ENCODE results near the gene HINT2.

HINT2 gene

DNA sequence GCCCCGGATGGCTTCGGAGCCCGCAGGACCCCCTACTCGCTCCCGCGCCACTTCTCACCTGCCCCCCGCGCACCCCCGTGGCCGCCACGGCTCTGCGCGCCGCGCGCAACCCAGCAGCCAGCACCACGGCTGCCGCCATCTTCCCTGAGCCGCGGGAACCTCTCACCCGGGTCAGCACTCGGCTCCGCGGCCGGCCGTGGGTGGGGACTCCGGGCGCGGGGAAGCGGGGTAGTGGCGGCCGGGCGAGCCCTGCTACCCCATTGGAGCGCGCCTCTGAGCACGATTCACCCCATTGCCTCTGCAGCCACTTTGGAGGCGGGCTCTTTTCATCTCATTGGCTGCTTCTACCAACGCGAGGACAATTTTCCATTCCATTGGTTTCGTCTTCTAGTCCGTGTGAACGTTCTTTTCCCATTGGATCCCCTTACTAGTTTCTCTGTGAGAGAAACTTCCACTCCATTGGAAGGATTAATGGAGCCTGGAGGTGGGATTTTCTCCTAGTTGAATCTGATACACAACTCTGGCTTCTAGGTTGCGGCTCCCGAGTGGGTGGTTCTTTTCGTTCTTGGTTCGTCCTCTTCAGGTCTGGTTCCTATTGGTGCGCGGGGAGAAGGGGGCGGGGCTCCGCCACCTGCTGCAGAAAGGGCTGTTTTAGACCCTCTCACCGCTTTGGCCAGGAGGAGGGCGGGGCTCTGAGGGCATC, at the start of gene HINT2:
TSS of gene HINT2 (minus strand) at position 202 of the 703 bp plus-strand sequence. CDS start at position 139, 63 bp downstream.
- peak; percentile 96 to 97 for DNase-seq

DNA sequence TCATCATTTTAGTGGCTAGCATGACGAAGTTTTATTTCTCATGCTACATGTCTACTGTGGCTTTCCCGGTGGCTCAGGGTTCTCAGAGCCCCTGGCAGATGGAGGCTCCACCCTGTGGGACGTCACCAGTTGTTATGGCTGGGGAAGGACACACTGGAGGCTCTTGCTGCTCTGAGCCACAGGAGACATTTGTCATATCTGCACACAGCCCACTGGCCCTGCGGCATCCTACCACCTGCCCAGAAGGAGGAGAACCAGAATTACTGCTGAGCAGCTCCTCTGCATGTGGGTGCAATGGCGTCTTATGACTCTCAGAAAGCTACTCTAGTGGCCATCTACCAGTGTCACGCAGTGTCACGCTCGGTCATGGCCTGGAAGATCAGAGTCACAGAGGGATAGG, 48.7 kb upstream of the HINT2 start:
- no peak for DNase-seq

DNA sequence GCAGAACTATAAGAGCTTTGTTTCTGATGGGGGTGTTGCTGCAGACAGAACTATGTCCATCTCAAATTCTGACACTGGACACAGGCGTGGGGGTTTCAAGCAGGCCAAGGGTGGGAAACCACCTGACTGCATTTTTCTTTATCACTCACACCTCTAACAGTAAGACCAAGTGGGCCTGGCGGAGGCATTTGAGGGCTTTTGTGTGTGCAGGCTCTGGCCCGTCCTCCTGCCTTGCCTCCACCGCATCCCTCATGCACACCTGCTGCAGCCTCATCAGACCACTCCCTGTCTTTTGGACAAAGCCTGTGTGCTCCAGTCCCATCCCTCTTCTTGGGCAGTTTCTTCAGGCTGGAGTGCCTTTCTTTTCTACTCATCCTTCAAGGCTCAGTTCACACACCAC, 47.5 kb upstream of the HINT2 start:
- no peak for DNase-seq

DNA sequence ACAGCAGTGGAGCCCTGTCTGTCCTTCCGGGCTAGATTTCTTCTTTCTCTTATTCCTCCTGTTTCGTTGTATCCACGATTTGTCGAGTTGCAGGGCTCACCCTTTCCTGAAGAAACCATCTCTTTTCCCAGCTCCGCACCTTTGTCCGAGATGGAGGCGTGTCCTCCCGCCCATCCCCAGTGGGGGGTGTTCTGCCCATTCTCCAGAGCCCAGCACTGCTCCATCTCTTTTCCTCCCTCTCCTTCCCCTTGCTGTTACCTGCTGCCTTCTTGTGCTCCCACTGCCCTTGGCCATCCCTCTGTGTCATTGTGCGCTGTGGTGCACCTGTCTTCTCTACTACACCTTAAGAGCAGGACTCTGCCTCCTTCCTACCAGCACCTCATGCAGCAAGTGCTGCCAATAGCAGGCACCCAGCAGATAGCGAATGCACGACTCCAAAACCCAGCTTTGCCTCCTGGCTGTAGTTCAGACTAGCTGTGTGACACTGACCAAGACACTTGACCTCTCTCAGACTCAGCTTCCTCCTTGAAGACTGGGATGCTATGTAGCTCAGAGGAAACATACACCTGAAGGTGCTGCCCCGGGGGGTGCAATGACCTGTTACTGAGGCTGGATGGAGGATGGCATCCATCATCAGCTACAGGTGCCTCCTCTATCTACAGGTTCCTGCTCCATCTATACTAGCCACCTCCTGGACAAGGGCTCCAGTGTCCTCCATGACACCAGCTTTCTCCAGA, 46.5 kb upstream of the HINT2 start:
- DNase-seq, result no peak

DNA sequence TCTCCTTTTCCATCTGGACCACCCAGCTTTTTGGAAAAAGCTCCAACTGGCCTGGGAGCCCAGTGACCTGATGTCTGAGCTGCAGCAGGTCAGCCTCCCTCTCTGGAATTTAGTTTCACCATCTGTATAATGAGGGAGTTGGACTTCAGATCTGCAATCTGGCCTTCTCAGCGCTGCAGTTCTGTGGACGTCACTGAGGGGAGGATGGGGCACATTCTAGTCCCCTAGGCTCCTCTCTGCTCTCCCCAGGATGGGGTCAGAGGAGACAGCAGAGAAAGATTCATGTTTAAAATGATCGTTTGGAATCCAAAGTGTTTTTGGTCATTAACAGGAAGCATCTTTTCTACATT, 45.1 kb upstream of the HINT2 start:
- DNase-seq, result no peak

DNA sequence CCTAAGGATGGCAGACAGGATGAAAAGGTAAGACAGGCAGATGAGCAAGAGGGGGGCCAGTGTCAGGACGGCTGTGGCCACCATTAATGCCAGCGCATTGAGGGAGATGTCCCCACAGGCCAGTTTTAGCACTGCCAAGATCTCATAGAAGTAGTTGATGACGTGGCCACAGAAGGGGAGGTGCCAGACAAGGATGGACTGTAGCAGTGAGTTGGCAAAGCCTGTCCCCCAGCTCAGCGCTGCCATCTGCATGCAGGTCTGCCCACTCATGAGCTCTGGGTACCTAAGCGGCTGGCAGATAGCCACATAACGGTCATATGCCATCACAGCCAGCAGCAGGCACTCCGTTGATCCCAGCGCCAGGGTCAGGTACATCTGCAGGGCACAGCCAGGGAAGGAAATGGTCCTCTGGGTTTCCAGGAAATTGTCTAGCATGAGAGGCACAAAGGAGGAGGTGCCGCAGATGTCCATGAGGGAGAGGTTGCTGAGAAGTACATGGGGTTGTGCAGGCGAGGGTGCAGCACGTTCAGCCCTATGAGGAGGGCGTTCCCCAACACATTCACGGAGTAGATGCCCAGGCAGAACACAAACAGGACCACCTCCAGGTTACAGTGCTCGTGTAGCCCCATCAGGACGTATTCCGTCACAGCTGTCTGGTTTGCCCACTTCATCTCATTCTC, 44.6 kb upstream of the HINT2 start:
- no peak for DNase-seq

DNA sequence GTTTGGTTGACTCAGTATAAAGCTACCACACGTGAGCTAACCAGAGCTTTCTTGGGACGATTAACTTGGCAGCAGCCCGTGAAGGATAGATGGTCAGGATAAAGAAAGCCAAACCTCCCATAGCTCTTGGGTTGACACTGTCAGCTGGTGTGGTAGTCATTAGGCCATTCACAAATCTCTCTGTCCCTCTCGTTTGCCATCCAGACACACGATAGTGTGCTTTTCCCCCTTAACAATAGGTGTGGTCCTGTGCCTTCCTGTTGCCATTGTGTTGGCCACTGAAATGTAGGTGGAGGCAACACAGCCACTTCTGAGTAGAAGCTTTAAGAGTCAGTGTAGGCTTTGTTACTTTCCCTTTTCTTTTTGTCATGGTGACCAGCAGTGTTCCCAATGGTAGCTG, 43.6 kb upstream of the HINT2 start:
- DNase-seq, result no peak

DNA sequence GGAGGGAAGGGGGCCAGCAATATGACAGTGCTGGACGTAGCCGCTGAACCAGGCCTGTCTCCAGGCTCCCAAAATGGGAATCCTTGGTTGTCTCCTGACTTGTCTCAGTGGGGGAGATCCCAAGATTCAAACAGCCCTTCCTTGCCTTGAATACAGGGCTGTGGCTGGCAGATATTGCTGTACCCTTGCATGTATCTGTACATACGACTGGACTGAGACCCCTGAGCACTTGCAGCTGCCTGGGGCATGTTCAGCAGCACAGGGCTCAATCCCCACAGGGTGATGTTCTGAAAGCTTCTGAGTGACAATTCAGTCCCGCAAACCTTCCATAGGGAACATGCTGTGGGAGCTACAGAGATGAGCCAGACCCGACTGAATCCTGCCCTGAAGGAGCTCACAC, 42.0 kb upstream of the HINT2 start:
- no peak for DNase-seq

DNA sequence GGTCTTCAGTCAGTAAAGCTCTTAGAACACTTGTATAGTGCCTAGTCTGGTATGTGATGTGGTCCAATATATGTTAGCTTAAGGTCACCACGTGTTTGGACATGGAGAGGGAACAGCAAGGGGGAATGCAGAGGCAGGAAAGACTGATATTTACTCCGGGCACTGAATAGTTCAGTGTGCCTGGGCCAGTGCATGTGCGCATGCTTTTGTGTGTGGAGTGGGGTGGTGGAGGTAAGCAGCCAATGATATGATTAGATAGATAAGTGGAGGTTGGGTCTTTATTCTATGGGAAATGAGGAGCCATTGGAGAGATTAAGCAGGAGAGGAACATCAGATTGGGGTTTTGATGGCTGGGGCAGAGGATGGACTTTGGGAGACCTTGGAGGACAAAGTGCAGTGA, 41.4 kb upstream of the HINT2 start:
- DNase-seq, result no peak

DNA sequence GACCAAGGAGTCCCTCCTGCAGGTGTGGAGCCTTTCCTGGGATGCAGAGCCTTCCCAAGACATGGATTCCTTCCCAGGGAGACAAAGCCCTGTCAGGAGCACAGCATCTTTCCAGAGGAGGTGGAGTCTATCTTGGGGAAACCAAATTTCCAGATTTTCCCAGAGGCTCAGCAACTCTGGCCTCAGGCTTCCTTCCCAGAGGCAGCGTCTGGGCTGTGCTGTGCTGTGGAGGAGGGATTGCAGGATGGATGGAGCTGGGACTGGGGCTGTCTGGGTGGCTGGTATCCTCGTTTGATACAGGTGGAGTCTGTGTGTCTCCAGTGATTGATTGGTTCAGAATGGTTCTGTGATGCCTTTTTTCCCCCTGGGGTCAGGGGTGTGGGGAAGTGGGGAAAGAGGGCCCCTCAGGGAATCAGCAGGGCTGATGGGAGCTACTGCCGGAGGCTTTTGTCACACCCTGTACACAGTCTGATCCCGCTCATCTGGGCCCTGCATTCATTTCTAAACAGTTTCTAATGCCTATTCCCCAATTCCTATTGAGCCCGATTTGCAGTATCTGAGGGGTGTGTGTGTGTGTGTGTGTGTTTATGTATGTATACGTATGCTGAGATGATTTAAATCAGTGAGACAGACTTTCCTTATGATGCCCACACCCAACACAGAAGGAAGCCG, 39.4 kb upstream of the HINT2 start:
- no peak for DNase-seq

DNA sequence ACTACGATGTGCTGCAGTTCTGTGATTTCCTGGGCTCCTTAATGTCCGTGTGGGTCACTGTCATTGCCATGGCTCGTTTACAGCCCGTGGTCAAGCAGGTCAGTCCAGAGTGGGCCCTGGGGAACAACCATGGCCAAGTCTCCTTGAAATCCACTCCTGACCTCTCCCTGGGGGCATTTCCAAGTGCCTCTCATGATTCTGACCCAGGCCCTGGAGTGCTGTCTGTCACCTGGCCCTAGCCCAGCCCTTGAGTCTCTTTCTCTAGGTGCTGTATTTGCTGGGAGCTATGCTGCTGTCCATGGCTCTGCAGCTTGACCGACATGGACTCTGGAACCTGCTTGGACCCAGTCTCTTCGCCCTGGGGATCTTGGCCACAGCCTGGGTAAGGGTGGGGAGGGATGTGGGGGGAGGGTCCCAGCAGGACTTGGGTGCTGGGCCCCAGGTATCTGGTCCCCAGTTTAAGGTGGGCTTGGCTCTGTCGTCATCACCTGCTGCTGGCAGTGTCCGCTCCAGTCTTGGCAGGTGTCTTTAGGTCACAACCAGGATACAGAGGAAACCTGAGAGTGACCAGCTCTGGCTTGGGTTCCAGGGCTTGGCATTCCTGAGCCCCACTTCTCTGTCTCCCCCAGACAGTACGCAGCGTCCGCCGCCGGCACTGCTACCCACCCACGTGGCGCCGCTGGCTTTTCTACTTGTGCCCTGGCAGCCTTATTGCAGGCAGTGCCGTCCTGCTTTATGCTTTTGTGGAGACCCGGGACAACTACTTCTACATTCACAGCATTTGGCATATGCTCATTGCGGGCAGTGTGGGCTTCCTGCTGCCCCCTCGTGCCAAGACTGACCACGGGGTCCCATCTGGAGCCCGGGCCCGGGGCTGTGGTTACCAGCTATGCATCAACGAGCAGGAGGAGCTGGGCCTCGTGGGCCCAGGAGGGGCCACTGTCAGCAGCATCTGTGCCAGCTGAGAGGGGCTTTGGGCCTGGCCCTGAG, 38.3 kb upstream of the HINT2 start:
- no peak for DNase-seq

DNA sequence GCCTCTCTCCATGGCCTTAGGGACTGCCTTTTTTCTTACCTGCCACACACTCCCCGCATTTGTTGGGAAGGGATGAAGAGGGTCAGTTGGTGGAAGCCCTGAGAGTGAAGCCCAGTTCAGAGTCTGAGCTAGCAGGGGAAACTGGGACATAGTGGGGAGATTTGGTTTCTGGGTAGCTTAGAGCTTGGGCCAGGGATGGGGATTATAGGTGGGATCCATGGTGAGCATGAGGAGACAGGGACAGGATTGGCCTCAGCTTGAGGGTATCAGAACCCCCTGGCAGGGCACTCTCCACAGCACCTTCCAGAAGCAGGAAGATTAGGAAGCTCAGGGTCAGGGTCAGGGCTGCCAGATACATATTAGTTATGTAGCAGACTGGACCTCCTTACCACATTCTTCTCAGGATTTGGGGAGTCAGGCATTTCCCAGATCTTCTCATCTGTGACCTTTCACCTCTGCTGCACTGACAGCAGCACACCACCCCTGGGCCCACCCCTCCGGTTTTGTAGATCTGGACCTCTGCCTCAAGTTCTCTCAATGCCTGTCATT, 37.5 kb upstream of the HINT2 start:
- no peak for DNase-seq

DNA sequence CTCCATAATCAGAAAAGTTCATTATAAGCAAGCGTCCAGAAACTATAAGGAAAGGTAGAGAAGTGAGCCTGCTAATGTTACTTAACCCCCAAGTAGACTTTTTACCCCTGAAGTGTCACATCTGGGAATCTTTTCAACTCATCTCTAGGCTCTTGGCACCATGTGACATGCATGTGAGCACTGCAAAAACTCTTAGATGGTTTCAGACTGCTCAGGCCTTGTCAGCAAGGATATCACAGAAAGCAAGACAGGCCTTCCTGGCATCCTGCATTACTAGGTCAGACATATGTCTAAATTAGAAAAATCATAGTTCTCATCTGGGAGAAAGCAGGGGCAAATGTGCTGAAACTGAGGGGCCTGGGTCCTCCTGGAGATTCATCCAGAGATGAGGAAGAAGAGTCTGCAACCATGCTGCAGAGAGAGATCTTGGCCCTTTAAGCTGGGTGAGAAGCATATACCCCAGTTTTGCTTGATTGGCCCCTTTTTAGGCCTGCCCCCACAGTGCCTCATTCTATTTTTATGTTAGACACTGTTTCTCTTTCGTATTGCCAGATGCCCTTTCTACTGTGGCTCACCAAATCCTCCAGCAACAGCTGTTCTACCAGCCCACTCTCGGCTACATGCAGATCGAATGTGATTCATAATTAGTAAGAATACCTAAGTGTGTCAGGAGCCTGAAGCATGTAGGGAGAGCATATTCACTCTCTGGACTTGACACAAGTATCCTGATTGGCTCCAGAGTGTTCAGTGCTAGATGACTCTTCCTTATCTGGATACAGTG, 33.1 kb upstream of the HINT2 start:
- DNase-seq, result no peak

DNA sequence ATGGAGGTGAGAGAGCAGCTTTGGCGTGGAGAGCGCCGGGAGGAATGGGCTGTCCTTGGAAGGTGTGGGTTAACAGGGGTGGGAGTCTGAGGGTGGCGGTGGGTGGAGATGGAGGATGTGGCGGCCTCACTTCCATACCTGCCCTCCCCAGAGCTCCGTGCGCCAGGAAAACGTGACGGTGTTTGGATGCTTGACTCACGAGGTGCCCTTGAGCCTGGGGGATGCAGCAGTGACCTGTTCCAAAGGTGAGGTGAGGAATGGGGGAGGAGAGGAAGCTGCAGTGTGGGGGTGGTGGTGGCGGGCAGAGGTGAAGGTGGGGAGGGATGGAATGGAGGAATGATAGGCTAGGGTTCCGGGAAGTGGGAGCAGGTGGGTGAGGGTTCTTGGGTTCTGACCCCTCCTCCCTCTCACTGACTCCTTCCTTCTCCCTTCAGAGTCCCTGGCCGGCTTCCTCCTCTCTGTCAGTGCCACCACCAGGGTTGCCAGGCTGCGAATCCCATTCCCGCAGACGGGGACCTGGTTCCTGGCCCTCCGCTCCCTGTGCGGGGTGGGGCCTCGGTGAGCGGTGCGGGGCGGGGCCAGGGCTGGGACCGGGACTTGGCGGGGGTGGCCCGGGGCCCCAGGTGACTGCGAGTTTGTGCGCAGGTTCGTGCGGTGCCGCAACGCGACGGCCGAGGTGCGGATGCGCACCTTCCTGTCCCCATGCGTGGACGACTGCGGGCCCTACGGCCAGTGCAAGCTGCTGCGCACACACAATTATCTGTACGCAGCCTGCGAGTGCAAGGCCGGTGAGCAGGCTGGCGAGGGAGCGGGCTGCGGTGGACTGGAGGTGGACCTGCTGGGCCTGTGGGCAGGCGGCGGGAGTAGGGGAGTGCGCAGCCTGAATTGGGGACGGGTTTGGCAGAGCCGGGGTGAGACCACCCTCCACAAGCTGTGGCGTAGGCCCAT, 31.3 kb upstream of the HINT2 start:
- no peak for DNase-seq

DNA sequence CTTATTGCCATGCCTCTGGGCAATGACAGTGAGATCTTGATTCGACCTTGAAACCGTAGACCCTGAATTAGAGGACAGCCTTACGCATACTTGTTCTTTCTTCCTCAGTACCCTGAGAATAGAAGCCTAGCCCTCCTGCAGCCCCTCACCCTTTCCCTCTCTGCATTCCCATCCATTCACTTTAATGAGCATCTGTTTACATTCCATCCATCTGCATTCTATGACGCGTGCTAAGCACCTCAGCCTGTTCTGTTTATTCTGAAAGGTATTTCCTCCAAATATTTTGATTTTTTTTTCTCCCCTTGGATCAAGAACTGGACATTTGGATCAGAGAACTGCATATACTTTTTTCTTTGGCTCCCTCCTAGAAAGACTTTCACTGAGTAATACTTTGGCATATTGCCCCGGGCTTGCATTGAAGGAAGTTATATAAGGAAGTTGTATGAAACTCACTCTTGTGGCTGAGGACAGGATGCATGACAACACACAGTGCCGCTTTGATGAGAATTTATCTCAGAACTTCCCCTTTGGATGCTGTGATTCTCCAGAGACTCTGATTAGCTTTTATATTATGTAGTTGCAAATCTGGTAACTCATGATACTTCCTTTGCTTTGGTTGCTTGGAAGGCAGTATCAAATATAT, 29.9 kb upstream of the HINT2 start:
- peak; percentile 16 to 24 for DNase-seq

DNA sequence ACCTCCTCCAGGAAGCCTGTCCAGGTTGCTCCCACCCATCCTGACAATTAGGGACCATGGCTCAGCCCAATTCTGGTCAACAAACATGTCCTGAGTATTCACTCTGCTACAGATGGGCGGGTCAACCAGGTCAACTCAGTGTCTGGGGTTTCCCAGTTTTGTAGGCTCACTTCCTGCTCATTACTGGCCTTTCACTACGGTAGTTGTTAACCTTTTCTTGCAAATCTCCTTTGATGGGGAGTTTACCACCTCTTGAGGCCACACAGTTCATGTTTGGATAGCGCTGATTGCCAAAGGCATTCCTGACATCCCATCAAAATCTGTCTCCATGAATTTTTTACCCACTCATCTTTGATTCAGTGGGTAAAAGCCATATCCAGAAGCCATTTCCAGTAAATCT, 28.0 kb upstream of the HINT2 start:
- DNase-seq, result no peak

DNA sequence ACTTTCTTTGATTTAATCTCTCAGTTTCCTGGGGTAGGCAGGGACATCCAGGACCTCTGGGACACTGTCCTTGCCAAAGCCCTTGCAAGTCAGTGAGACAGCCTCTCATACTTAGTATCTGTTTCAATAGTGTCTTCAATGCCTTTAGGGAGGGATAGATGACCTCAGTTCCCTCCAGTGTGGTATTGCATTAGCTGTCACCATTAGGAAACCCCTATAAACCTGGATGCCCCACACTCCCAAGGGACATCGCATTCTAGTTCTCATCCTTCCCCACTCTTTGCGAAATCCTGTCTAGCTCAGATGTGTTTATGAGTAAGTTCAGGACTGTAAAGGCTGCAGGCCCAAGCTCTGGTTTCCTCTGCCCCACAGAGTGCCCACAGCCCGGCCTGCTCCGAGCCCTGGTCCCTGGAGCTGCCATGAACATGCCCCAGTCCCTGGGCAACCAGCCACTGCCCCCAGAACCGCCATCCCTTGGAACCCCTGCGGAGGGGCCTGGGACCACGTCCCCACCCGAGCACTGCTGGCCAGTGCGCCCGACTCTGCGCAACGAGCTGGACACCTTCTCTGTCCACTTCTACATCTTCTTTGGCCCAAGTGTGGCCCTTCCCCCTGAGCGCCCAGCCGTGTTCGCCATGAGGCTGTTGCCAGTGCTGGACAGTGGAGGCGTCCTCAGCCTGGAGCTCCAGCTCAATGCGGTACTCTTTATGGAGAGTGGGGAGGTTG, 27.3 kb upstream of the HINT2 start:
- DNase-seq, result no peak

DNA sequence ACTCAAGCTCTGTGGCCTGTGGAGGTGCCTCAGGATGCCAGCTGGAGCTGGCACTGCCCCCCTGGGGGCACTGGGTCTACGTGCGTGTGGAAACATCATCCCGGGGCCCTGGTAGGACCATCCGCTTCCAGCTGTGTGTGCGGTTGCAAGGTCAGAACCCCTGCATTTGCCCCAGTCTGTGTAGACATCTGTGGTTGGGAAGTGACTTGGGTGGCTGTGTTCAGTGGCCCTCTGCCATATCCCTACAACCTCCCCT, 26.7 kb upstream of the HINT2 start:
- no peak for DNase-seq

All from activated CD4-positive, alpha-beta T cell treated with anti-CD3 and anti-CD28 coated beads for 4 hours (primary cell).